Sigmoid colon (tissue), 7 donors: ENCODE data around the gene CARS1. TPM values are rescaled to one million over a fixed set of nuclear protein-coding genes. Genes with fewer than 3 reads are reported as not detected.

Source experiments
- DNase-seq: peaks from one replicate; pipeline ENCODE4 v3.0.0-alpha.2; 2019
- H3K27ac ChIP-seq, 4 donors: fragments of 200-600 bp; sonication (generic); one replicate each; pipeline ENCODE4 v1.5.1; 2016 to 2019; ENCODE audit warnings: mild to moderate bottlenecking in 1 of 4
- H3K27me3 ChIP-seq, 3 donors: fragments of 200-600 bp; sonication (generic); one replicate each; pipeline ENCODE4 v1.5.1; 2019; ENCODE audit warnings: mild to moderate bottlenecking in 1 of 3
- H3K36me3 ChIP-seq, 4 donors: fragments of 200-600 bp; sonication (generic); one replicate each; pipeline ENCODE4 v1.5.1; 2016 to 2019
- H3K4me1 ChIP-seq, 4 donors: fragments of 200-600 bp; sonication (generic); one replicate each; pipeline ENCODE4 v1.5.1; 2017 to 2019
- H3K4me3 ChIP-seq, 4 donors: fragments of 200-600 bp; sonication (generic); one replicate each; pipeline ENCODE4 v1.5.1; 2017 to 2019; ENCODE audit warnings: mild to moderate bottlenecking in 2 of 4, moderate library complexity in 1 of 4
- H3K9me3 ChIP-seq, 4 donors: fragments of 200-600 bp in 3 of 4; sonication (generic) in 3 of 4; one replicate each; pipeline versions ENCODE4 v1.5.1 to v1.6.1; 2013 to 2019
- CTCF ChIP-seq, 4 experiments: fragments of 450-650 bp in 3 of 4; fragments of 200-600 bp in 1 of 4; IDR thresholded peaks; one replicate each; pipeline ENCODE4 v1.5.1; 2016 to 2019; ENCODE audit warnings: antibody characterized with exemption in 4 of 4, mild to moderate bottlenecking in 3 of 4, moderate library complexity in 2 of 4
- EP300 ChIP-seq, 4 donors: sonication (generic); formaldehyde crosslinking; IDR thresholded peaks; one replicate each; pipeline ENCODE4 v1.6.1; 2017; ENCODE audit warnings: antibody characterized with exemption in 4 of 4
- POLR2A ChIP-seq, 2 donors: fragments of 450-650 bp; IDR thresholded peaks; one replicate each; pipeline ENCODE4 v1.6.1; 2016; ENCODE audit warnings: antibody characterized with exemption in 2 of 2, mild to moderate bottlenecking in 2 of 2, moderate library complexity in 2 of 2
- POLR2AphosphoS5 ChIP-seq, 4 donors: sonication (generic); formaldehyde crosslinking; IDR thresholded peaks; one replicate each; pipeline ENCODE4 v1.6.1; 2017; ENCODE audit warnings: antibody characterized with exemption in 4 of 4
- WGBS, 2 donors: extraction: QIAGEN DNeasy Blood & Tissue Kit; methylation state at CpG; one replicate each; pipeline ENCODE4 v1.1.7; 2013; 5-methylcytosine and 5-hydroxymethylcytosine counted together
- intact Hi-C: fragments of 100-400 bp; cut with DNase I; formaldehyde crosslinking; loops from one replicate; pipeline ENCODE4 v1.15.1; 2023
- polyA plus RNA-seq, 3 donors: library from polyadenylated mRNA; stranded (reverse); fragments of 200-250 nt; gene quantifications; one replicate each; pipeline ENCODE4 v1.2.3, GENCODE V29; 2013
- total RNA-seq, 4 donors: library from RNA; depleted of rRNA; stranded (reverse); fragments of >200 nt; gene quantifications; one replicate each; pipeline ENCODE4 v1.1.0, GENCODE V29; 2016
- donor health status: healthy with polysubstance abuse.
- donor health status: Bipolar disorder and iron deficiency.
- donor health status: healthy.

CARS1 gene
- total and polyA plus RNA-seq, 7 donors = 21.0 to 57.1 (median 35.9) TPM

DNA sequence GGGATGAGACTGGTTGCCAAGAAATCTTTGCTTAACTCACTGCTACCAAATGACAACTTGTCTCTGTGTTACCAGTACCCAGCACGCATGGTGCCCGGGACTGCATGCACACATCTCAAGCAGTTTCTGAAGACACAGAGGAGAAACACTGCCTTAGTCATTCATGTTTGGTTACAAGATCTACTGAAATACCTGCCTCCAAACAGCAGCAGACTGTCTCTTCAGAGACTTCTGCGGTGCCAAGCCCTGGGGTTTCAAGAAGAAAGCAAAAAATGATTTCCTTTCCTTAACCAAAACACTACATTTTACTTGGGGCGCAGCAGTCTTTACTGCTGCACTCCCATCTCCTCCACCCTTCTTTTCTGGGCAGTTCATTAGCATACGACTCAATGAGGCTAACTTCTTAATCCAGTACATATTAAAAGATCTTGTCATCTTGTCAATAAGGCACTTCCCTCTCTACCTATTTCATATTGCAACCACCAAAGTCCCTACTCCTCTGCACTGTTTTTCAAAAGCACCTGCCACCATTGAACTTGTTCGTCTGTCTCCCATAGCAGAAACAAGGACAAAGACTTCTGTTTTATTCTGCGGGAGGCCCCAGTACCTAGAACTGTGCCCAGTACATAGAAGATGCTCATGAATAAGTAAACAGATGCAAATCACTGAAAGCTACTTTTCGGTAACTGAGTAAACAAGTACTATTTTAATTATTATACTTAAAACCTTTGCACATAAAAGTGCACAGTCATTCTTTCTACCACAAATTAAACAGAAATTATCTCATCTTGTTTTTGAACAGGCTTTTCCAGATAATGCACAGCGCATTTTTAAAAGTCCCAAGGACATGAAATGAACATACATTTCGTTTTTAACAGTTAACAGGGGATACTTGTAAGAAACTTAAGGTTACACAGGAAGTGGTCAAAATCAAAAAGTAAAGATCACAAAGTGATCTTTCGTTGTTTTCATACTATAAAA lies 69.1 kb downstream of the CARS1 start:
- Histone ChIP-seq H3K27me3 (no peaks in the 10 kb centered on the region), H3K4me3 (no peak overlapping the region), H3K36me3 (no peaks in the 10 kb centered on the region), H3K4me1 (peaks cover 0 to 63% (median 51%) of the 10 kb centered on the region in 4 donors), H3K9me3 (no peaks in the 10 kb centered on the region), H3K27ac (peak overlapping the region in 2 of 4 donors; percentile 31 to 96)
- intact Hi-C loops = no loop called here
- WGBS, 2 donors = 19 to 29% methylated on average over 11 of the region's 11 CpGs
- DNase-seq = no peak
- TF ChIP-seq POLR2A (IDR thresholded peaks at IDR 0.05) = no peak
- TF ChIP-seq EP300 (IDR thresholded peaks at IDR 0.05) = no peak
- no peak for TF ChIP-seq CTCF (IDR thresholded peaks at IDR 0.05)
- TF ChIP-seq POLR2AphosphoS5 (IDR thresholded peaks at IDR 0.05) = no peak

- H3K4me1 ChIP-seq = peaks cover 0 to 50% (median 36%) of the 10 kb centered on the region in 4 donors
- H3K36me3 ChIP-seq = peaks cover 0 to 8% (median 0%) of the 10 kb centered on the region in 4 donors
- DNase-seq = no peak
- intact Hi-C loops = no loop called here
- no peaks in the 10 kb centered on the region for H3K9me3 ChIP-seq
- no peak overlapping the region for H3K4me3 ChIP-seq
- H3K27ac ChIP-seq = no peak overlapping the region
- TF ChIP-seq POLR2A (IDR thresholded peaks at IDR 0.05) (no peak), CTCF (IDR thresholded peaks at IDR 0.05) (no peak), EP300 (IDR thresholded peaks at IDR 0.05) (no peak), POLR2AphosphoS5 (IDR thresholded peaks at IDR 0.05) (no peak)
- no peaks in the 10 kb centered on the region for H3K27me3 ChIP-seq
- WGBS, 2 donors = 91 to 96% methylated on average over 4 of the region's 4 CpGs
Observed at GRCh38 chr11:2983908-2984307, 73.3 kb downstream of the CARS1 start.

GRCh38 chr11:2982214-2982613 lies 75.0 kb downstream of the CARS1 start:
- 54 to 72% methylated on average over 2 of the region's 2 CpGs for WGBS, 2 donors
- intact Hi-C loops = no loop called here
- peaks cover 0 to 33% (median 22%) of the 10 kb centered on the region in 4 donors for H3K4me1 ChIP-seq
- H3K9me3 ChIP-seq = no peaks in the 10 kb centered on the region
- DNase-seq = no peak
- peaks cover 0 to 25% (median 5%) of the 10 kb centered on the region in 4 donors for H3K36me3 ChIP-seq
- H3K4me3 ChIP-seq = no peak overlapping the region
- no peak overlapping the region for H3K27ac ChIP-seq
- TF ChIP-seq POLR2A (IDR thresholded peaks at IDR 0.05) (no peak), CTCF (IDR thresholded peaks at IDR 0.05) (no peak), EP300 (IDR thresholded peaks at IDR 0.05) (no peak), POLR2AphosphoS5 (IDR thresholded peaks at IDR 0.05) (no peak)
- H3K27me3 ChIP-seq = no peaks in the 10 kb centered on the region

DNA sequence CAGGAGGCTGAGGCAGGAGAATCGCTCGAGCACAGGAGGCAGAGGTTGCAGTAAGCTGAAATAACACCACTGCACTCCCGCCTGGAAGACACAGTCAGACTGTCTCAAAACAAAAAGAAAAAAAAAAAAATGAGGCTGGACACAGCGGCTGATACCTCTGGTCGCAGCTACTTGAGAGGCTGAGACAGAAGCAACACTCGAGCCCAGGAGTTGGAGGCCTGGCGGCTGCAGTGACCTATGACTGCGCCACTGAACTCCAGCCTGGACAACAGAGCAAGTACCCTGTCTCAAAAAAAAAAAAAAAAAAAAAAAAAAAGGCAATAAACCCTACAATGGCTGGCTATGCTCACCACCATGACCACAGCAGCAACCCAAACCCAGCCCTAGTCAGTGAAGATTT lies 76.1 kb downstream of the CARS1 start:
- Histone ChIP-seq H3K27me3 (no peaks in the 10 kb centered on the region), H3K4me1 (peaks cover 0 to 29% (median 19%) of the 10 kb centered on the region in 4 donors), H3K4me3 (no peak overlapping the region), H3K36me3 (peaks cover 0 to 36% (median 14%) of the 10 kb centered on the region in 4 donors), H3K9me3 (no peaks in the 10 kb centered on the region), H3K27ac (no peak overlapping the region)
- no peak for DNase-seq
- TF ChIP-seq CTCF (IDR thresholded peaks at IDR 0.05) (no peak), EP300 (IDR thresholded peaks at IDR 0.05) (no peak), POLR2A (IDR thresholded peaks at IDR 0.05) (no peak), POLR2AphosphoS5 (IDR thresholded peaks at IDR 0.05) (no peak)
- intact Hi-C loops = no loop called here
- WGBS, 2 donors = 90 to 96% methylated on average over 8 of the region's 8 CpGs
